ENCODE results near the gene EDC4.

The EDC4 gene

DNA sequence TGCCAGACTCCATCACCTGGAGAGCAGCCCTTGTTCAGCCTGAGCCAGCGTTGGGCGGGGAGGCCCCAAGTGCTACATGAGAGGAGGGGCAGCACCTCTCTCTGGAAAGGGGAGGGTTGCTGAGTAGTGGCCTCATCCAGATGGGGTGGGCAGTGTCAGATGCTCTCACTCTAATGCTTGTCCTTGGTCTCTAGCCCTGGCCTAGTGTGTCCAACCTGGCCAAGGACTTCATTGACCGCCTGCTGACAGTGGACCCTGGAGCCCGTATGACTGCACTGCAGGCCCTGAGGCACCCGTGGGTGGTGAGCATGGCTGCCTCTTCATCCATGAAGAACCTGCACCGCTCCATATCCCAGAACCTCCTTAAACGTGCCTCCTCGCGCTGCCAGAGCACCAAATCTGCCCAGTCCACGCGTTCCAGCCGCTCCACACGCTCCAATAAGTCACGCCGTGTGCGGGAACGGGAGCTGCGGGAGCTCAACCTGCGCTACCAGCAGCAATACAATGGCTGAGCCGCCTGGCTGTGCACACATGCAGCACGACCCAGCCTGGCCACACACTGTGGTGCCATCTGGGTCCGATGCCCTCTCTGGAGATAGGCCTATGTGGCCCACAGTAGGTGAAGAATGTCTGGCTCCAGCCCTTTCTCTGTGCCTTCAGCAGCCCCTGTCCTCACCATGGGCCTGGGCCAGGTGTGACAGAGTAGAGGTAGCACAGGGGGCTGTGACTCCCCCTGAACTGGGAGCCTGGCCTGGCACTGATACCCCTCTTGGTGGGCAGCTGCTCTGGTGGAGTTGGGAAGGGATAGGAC is 54.5 kb downstream of the EDC4 start:
- Histone ChIP-seq H3K4me3 (ENCODE audit: low read depth, low read length) (no peak overlapping the region), H3K4me1 (peaks cover 19% of the 10 kb centered on the region), H3K27me3 (no peaks in the 10 kb centered on the region), H3K36me3 (peaks cover 5% of the 10 kb centered on the region; the same call in 1 of the 2 replicates), H3K9me3 (no peaks in the 10 kb centered on the region)
- TF ChIP-seq, protein P1, sequence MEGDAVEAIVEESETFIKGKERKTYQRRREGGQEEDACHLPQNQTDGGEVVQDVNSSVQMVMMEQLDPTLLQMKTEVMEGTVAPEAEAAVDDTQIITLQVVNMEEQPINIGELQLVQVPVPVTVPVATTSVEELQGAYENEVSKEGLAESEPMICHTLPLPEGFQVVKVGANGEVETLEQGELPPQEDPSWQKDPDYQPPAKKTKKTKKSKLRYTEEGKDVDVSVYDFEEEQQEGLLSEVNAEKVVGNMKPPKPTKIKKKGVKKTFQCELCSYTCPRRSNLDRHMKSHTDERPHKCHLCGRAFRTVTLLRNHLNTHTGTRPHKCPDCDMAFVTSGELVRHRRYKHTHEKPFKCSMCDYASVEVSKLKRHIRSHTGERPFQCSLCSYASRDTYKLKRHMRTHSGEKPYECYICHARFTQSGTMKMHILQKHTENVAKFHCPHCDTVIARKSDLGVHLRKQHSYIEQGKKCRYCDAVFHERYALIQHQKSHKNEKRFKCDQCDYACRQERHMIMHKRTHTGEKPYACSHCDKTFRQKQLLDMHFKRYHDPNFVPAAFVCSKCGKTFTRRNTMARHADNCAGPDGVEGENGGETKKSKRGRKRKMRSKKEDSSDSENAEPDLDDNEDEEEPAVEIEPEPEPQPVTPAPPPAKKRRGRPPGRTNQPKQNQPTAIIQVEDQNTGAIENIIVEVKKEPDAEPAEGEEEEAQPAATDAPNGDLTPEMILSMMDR (IDR thresholded peaks at IDR 0.05; ENCODE audit: low read depth, low read length) = no peak
- no peak for DNase-seq

DNA sequence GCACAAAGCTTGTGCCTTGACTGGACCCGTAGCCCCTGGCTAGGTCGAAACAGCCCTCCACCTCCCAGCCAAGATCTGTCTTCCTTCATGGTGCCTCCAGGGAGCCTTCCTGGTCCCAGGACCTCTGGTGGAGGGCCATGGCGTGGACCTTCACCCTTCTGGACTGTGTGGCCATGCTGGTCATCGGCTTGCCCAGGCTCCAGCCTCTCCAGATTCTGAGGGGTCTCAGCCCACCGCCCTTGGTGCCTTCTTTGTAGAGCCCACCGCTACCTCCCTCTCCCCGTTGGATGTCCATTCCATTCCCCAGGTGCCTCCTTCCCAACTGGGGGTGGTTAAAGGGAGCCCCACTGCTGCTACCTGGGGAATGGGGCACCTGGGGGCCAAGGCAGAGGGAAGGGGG is 55.3 kb downstream of the EDC4 start:
- Histone ChIP-seq H3K36me3 (peaks cover 5% of the 10 kb centered on the region; the same call in 1 of the 2 replicates), H3K4me3 (ENCODE audit: low read depth, low read length) (no peak overlapping the region), H3K27me3 (no peaks in the 10 kb centered on the region), H3K4me1 (peaks cover 19% of the 10 kb centered on the region), H3K9me3 (no peaks in the 10 kb centered on the region)
- TF ChIP-seq, protein P1 (IDR thresholded peaks at IDR 0.05; ENCODE audit: low read depth, low read length) = no peak
- DNase-seq = peak; percentile 6

DNA sequence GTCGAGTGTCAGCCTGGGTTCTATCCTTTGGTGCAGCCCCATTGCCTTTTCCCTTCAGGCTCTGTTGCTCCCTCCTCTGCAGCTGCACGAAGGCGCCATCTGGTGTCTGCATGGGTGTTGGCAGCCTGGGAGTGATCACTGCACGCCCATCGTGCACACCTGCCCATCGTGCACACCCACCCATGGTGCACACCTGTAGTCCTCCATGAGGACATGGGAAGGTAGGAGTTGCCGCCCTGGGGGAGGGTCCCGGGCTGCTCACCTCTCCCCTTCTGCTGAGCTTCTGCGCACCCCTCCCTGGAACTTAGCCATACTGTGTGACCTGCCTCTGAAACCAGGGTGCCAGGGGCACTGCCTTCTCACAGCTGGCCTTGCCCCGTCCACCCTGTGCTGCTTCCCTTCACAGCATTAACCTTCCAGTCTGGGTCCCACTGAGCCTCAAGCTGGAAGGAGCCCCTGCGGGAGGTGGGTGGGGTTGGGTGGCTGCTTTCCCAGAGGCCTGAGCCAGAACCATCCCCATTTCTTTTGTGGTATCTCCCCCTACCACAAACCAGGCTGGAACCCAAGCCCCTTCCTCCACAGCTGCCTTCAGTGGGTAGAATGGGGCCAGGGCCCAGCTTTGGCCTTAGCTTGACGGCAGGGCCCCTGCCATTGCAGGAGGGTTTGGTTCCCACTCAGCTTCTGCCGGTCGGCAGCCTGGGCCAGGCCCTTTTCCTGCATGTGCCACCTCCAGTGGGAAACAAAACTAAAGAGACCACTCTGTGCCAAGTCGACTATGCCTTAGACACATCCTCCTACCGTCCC is 55.9 kb downstream of the EDC4 start:
- TF ChIP-seq, protein P1 (IDR thresholded peaks at IDR 0.05; ENCODE audit: low read depth, low read length) = peak; percentile 96
- DNase-seq = peak; percentile 83
- no peak overlapping the region for H3K4me3 ChIP-seq (ENCODE audit: low read depth, low read length)
- no peaks in the 10 kb centered on the region for H3K27me3 ChIP-seq
- H3K4me1 ChIP-seq = peaks cover 19% of the 10 kb centered on the region
- H3K36me3 ChIP-seq = peaks cover 5% of the 10 kb centered on the region; the same call in 1 of the 2 replicates
- no peaks in the 10 kb centered on the region for H3K9me3 ChIP-seq

DNA sequence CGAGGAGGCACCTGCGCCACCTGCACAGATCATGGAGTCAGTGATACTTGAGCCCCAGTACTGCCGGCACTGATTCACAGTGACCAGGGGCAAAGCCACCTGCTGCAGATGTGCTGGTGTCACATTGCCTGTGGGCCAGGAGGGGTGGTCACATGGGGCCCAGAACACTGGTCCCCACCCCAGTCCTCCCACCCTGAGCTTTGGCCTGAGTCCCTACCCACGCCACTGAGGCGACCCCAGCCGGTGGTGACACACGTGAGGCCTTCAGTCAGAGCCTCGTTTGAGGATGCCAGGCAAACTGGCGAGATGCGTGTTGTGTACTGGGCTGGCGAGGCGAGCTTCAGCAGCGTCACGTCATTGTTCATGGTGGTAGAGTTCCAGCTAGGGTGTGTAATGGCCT is 57.3 kb downstream of the EDC4 start:
- peaks cover 5% of the 10 kb centered on the region; the same call in 1 of the 2 replicates for H3K36me3 ChIP-seq
- peak; percentile 6 for DNase-seq
- H3K27me3 ChIP-seq = no peaks in the 10 kb centered on the region
- TF ChIP-seq, protein P1 (IDR thresholded peaks at IDR 0.05; ENCODE audit: low read depth, low read length) = no peak
- H3K4me3 ChIP-seq (ENCODE audit: low read depth, low read length) = no peak overlapping the region
- H3K4me1 ChIP-seq = peaks cover 19% of the 10 kb centered on the region
- H3K9me3 ChIP-seq = no peaks in the 10 kb centered on the region

DNA sequence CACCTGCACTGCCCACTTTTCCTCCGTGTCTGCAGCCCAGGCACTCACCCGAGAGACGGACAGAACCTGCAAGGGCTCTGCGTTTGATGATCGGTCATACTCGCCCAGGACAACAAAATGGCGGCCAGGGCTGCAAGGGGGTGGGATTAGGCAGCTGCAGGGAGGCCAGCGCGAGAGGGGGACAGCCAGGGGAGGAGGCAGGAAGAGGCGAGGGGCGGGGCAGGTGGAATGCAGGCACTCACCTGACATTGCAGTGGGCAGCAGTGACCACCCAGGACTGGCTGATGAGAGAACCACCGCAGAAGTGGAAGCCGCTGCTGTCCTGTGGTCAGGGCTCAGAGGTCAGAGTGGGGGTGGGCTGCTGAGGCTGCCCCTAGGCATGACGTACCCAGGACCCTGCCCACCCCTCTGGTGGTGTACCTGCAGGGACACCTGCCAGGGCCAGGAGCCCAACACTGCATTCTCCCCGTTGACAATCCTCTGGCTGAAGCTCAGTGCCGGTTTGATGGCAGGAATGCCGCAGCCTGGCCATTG is 57.9 kb downstream of the EDC4 start:
- peak; percentile 9 for DNase-seq
- peaks cover 15% of the 10 kb centered on the region for H3K4me1 ChIP-seq
- H3K9me3 ChIP-seq = no peaks in the 10 kb centered on the region
- H3K4me3 ChIP-seq (ENCODE audit: low read depth, low read length) = no peak overlapping the region
- TF ChIP-seq, protein P1 (IDR thresholded peaks at IDR 0.05; ENCODE audit: low read depth, low read length) = no peak
- H3K27me3 ChIP-seq = no peaks in the 10 kb centered on the region
- H3K36me3 ChIP-seq = peaks cover 5% of the 10 kb centered on the region; the same call in 1 of the 2 replicates

Measured in BE2C (cell line).